GM15510 (cell line): ENCODE measurements around the gene AKR1C4.

Source experiments
- POLR2A ChIP-seq: IDR thresholded peaks from 3 replicates; pipeline ENCODE4 v1.6.1; 2011; ENCODE audit warnings: borderline replicate concordance; ENCODE audit not compliant: insufficient read length; ENCODE audit errors: extremely low read depth

AKR1C4 gene

GRCh38 chr10:5196702-5197113, at the start of gene AKR1C4:
Gene AKR1C4, plus strand, starts transcription at chr10:5196837. Its CDS starts 31 bp downstream, at chr10:5196868.
- no peak for TF ChIP-seq POLR2A

- TF ChIP-seq POLR2A: no peak
Observed at GRCh38 chr10:5146920-5147254, 49.8 kb upstream of the AKR1C4 start.

- no peak for TF ChIP-seq POLR2A
Observed at GRCh38 chr10:5147255-5147980, 49.2 kb upstream of the AKR1C4 start.

GRCh38 chr10:5147981-5148677, 48.5 kb upstream of the AKR1C4 start:
- no peak for TF ChIP-seq POLR2A

GRCh38 chr10:5148678-5149032, 48.0 kb upstream of the AKR1C4 start:
- no peak for TF ChIP-seq POLR2A

GRCh38 chr10:5151076-5151475, 45.6 kb upstream of the AKR1C4 start:
- TF ChIP-seq POLR2A: no peak

- TF ChIP-seq POLR2A: no peak
Observed at GRCh38 chr10:5155951-5156350, 40.7 kb upstream of the AKR1C4 start.

GRCh38 chr10:5157501-5157900, 39.1 kb upstream of the AKR1C4 start:
- TF ChIP-seq POLR2A: no peak

GRCh38 chr10:5159126-5159525, 37.5 kb upstream of the AKR1C4 start:
- no peak for TF ChIP-seq POLR2A

- TF ChIP-seq POLR2A: no peak
Observed at GRCh38 chr10:5163487-5163886, 33.1 kb upstream of the AKR1C4 start.

GRCh38 chr10:5165738-5166137, 30.9 kb upstream of the AKR1C4 start:
- TF ChIP-seq POLR2A: no peak

- TF ChIP-seq POLR2A: no peak
Observed at GRCh38 chr10:5168897-5169420, 27.7 kb upstream of the AKR1C4 start.

GRCh38 chr10:5183923-5184322, 12.7 kb upstream of the AKR1C4 start:
- TF ChIP-seq POLR2A: no peak

GRCh38 chr10:5184987-5185775, 11.5 kb upstream of the AKR1C4 start, which contains the start of gene AKR1C8:
Gene AKR1C8, minus strand, starts transcription at chr10:5185150. Its CDS starts 46 bp downstream, at chr10:5185104.
- TF ChIP-seq POLR2A: no peak

GRCh38 chr10:5187867-5188266, 8.8 kb upstream of the AKR1C4 start:
- no peak for TF ChIP-seq POLR2A
